ENCODE data around the gene ZBTB45. TPM values are rescaled to one million over a fixed set of nuclear protein-coding genes. Genes with fewer than 3 reads are reported as not detected.
A peak's percentile ranks its signal among the peaks of the same experiment; 100 is the strongest.

ZBTB45 gene
- total RNA-seq, 1 experiment from 2014 or later = 14.8 TPM

DNA sequence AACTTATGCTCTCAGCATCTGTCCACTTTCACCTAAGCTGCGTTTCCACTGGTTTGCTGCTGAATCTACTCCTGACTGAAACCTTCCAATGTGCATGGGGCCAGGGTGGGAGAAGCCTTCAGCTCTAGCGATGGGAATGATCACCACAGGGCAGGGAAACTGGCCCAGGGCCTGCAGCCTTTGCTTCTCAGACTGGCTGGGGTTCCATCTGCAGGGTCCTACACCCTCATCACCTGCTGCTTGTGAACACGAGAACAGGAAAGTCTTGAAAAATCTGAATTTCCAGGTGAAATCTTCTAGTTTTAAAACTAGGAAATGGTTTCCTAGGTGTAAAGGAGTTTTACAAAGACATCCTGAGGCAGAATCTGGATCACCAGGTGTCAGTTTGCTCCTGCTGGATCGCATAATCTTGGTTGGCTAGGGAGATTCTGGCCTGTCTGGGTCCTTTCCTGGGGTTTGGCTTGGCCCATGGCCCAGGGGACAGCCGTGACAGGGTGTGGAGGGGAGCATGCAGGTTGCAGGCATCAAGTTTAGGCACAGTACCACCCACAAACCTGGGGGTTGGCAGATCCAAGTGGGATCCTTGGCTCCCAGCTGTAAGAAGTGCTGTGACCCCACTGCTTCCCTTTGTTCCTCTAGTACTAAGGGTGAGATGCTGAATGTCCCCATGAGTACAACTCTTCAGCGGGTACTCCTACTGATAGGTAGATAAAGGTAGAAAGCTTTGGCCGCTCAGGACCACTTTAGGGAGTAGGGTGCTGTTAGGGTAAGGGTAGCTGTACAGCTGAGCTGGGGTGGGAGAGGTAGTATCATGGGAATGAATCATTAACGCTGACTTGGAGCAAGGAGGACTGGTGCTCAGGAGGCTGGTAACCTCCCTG is 40.6 kb upstream of the ZBTB45 start:
- no peaks in the 10 kb centered on the region for H3K9me3 ChIP-seq
- H3K27me3 Mint-ChIP-seq (ENCODE audit: insufficient read depth, unreplicated experiment) = no peaks in the 10 kb centered on the region
- peaks cover 11% of the 10 kb centered on the region; the same call in 1 of the 2 replicates for H3K4me1 ChIP-seq
- peaks cover 31% of the 10 kb centered on the region for H3K4me1 Mint-ChIP-seq (ENCODE audit: low read depth, unreplicated experiment)
- ChIA-PET CTCF (interaction anchor here (1.0 to 1.6 kb wide), 3 partner anchors 15 to 198 kb away, joined by 3 to 5 read pairs (median 4); partner anchors contain the start of gene ZBTB45), POLR2A (interaction anchor here (0.6 to 2.4 kb wide), 7 partner anchors 12 to 40 kb away, joined by 3 to 17 read pairs (median 6); partner anchors contain the start of genes MZF1, TRIM28 and ZBTB45)
- TSS peak; percentile 48 for BruUV-seq (replicated peaks)
- H3K4me3 ChIP-seq (ENCODE audit: low read depth, low read length) = peak overlapping the region; percentile 69
- no peaks in the 10 kb centered on the region for H3K27me3 ChIP-seq (replicated peaks; ENCODE audit: control insufficient read depth, insufficient read depth, low read length)
- H3K9me3 Mint-ChIP-seq (ENCODE audit: unreplicated experiment) = no peaks in the 10 kb centered on the region
- H3K36me3 Mint-ChIP-seq (ENCODE audit: insufficient read depth, unreplicated experiment) = peaks cover 99% of the 10 kb centered on the region
- H3K36me3 ChIP-seq (ENCODE audit: control insufficient read depth, insufficient read depth, low read length) = peaks cover 1% of the 10 kb centered on the region
- peak overlapping the region; percentile 98 for H3K27ac Mint-ChIP-seq (ENCODE audit: unreplicated experiment)
- TF ChIP-seq, protein P1, sequence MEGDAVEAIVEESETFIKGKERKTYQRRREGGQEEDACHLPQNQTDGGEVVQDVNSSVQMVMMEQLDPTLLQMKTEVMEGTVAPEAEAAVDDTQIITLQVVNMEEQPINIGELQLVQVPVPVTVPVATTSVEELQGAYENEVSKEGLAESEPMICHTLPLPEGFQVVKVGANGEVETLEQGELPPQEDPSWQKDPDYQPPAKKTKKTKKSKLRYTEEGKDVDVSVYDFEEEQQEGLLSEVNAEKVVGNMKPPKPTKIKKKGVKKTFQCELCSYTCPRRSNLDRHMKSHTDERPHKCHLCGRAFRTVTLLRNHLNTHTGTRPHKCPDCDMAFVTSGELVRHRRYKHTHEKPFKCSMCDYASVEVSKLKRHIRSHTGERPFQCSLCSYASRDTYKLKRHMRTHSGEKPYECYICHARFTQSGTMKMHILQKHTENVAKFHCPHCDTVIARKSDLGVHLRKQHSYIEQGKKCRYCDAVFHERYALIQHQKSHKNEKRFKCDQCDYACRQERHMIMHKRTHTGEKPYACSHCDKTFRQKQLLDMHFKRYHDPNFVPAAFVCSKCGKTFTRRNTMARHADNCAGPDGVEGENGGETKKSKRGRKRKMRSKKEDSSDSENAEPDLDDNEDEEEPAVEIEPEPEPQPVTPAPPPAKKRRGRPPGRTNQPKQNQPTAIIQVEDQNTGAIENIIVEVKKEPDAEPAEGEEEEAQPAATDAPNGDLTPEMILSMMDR (IDR thresholded peaks at IDR 0.05; ENCODE audit: insufficient read depth in 1 of 2, low read depth in 1 of 2, low read length in 1 of 2, severe bottlenecking in 1 of 2, unreplicated experiment in 1 of 2) = no peak
- peak overlapping the region; percentile 99 for H3K4me3 Mint-ChIP-seq (ENCODE audit: unreplicated experiment)
- intact Hi-C loops (cut with micrococcal nuclease; ENCODE audit: unreplicated experiment) = no loop called here
- DNase-seq = no peak

DNA sequence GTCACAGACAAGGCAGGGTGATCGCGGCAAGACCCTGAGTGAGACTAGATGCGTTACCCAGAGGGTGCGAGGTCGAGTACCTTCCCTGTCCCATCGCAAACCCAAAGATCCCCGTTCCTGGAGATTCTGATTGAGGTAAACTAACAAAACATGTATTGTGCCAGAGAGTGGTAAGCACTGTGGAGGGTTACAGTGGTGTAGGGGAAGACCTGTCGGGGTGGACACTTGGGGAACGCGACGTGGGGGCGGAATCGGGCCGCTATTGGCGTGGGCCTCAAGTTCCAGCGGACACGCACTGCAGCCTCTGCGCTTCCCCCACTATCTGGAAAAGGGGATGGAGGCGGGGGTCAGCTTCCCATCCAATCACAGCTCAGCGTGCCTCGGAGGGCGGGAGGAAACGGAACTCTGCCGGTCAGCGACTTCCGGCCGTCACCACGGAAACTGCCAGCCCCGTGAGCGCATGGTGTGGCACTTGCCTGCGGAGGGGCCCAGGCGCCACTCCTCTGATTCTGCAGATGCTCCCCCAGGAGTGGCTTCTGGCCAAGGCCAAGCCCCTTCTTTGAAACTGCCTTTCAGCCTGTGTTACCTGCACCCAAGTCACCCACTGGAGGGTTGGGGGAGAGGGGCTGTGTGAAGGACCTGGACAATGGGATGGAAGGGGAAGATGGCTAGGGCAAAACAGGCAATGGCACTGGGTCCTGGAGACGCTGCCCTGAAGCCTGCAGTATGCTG is 39.8 kb upstream of the ZBTB45 start:
- Histone ChIP-seq H3K4me3 (ENCODE audit: low read depth, low read length) (peak overlapping the region; percentile 69), H3K9me3 (no peaks in the 10 kb centered on the region), H3K36me3 (ENCODE audit: control insufficient read depth, insufficient read depth, low read length) (peaks cover 3% of the 10 kb centered on the region), H3K27me3 (replicated peaks; ENCODE audit: control insufficient read depth, insufficient read depth, low read length) (no peaks in the 10 kb centered on the region), H3K4me1 (peaks cover 12% of the 10 kb centered on the region; the same call in 1 of the 2 replicates)
- TF ChIP-seq, protein P1 (IDR thresholded peaks at IDR 0.05; ENCODE audit: insufficient read depth in 1 of 2, low read depth in 1 of 2, low read length in 1 of 2, severe bottlenecking in 1 of 2, unreplicated experiment in 1 of 2) = no peak
- peaks cover 31% of the 10 kb centered on the region for H3K4me1 Mint-ChIP-seq (ENCODE audit: low read depth, unreplicated experiment)
- DNase-seq = peak; percentile 93 to 95
- H3K4me3 Mint-ChIP-seq (ENCODE audit: unreplicated experiment) = peak overlapping the region; percentile 99
- CTCF ChIA-PET = interaction anchor here (1.0 to 1.6 kb wide), 4 partner anchors 15 to 198 kb away, joined by 3 to 6 read pairs (median 4); partner anchors contain the start of genes TRIM28 and ZBTB45
- BruUV-seq (replicated peaks) = no TSS peak
- H3K27me3 Mint-ChIP-seq (ENCODE audit: insufficient read depth, unreplicated experiment) = no peaks in the 10 kb centered on the region
- intact Hi-C loops (cut with micrococcal nuclease; ENCODE audit: unreplicated experiment) = loop anchor here (1.0 kb wide), 2 partner anchors 14 to 15 kb away; partner anchors contain the start of genes MZF1 and TRIM28
- H3K9me3 Mint-ChIP-seq (ENCODE audit: unreplicated experiment) = no peaks in the 10 kb centered on the region
- POLR2A ChIA-PET = interaction anchor here (0.6 to 2.4 kb wide), 7 partner anchors 13 to 232 kb away, joined by 3 to 17 read pairs (median 6); partner anchors contain the start of genes MZF1, TRIM28, ZBTB45 and ZSCAN22
- peak overlapping the region; percentile 98 for H3K27ac Mint-ChIP-seq (ENCODE audit: unreplicated experiment)
- H3K36me3 Mint-ChIP-seq (ENCODE audit: insufficient read depth, unreplicated experiment) = peaks cover 99% of the 10 kb centered on the region
